Kidney tubule cell (primary cell): ENCODE results near the gene OR2V2.

Experiments
- DNase-seq: peaks from one replicate; pipeline ENCODE4 v3.0.0-alpha.2; 2018; ENCODE audit warnings: low spot score

The OR2V2 gene

DNA sequence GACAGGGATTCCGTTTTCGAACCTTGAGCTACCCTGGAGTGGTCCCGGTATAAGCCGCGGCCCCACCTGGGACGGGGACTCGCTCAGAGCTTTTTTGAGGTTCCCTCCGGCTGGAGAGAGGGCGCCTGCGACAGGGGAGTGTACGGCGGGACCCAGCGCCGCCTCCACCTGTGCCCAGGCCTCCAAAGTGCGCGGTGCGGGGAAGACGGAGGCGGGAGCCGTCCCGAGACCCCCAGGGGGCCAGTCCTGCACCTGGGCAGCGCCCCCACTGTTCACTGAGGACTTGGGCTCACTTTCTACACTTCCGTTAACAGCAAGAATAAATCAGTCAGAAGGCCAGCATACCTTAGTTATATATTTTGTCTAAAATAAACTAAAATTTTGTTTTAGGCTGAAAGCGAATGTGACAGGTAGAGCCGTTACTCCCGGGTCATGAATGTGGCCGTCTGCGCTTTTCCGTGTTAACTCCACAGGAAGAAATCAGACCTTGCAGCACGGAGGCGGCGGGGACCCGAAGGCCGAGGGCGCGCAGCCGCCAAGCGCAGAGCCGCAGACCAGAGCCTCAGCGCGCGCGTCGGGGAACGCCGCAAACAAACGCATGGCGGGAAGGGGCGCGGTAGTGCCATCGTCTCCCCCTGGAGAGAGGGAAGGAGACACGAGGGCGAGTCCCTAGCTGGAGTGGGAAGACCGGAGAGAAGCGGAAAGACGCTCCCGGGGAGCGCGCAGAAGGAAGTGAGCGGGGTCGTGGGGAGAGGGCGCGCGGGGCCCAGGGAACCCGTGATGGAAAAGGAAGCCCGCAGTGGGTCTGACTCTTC lies 43.5 kb downstream of the OR2V2 start:
- DNase-seq, result peak; percentile 54

DNA sequence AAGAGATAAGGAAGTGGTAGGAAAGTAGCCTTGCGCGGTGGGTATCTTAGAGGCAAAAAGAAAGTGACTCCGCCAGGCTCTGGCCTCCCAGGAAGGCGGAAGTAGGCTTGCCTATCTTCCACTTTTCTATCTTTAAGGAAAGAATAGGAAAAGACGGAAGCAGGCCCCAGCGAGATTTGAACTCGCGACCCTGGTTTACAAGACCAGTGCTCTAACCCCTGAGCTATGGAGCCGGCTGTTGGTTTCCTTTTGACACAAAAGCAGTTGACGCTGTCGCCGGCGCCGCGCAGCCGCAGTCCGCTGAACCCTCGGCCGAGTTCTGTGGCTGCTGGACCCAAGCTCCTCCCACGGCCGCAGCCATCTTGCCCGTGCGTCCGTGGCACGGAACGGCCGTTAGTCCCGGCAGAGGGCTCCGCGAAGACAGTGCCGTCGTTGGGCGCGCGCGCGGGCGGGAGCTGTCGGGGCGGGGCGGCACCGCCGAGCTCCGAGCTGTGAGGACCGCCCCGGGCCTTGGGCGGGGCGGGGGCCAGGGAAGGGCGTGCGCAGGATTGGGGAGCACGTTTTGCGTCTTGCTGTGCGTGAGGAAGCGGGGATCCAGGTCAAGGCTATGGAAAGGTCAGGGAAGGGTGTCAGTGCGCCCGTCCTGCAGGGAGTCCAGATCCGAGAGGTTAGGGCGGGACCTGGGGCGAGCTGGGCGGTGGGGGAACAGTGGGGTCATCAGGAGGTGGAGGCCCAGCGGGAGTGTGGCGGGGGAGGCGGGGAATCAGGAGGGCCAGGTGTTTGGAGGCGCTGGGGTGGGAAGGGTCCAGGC lies 44.3 kb downstream of the OR2V2 start:
- DNase-seq, result peak; percentile 96

DNA sequence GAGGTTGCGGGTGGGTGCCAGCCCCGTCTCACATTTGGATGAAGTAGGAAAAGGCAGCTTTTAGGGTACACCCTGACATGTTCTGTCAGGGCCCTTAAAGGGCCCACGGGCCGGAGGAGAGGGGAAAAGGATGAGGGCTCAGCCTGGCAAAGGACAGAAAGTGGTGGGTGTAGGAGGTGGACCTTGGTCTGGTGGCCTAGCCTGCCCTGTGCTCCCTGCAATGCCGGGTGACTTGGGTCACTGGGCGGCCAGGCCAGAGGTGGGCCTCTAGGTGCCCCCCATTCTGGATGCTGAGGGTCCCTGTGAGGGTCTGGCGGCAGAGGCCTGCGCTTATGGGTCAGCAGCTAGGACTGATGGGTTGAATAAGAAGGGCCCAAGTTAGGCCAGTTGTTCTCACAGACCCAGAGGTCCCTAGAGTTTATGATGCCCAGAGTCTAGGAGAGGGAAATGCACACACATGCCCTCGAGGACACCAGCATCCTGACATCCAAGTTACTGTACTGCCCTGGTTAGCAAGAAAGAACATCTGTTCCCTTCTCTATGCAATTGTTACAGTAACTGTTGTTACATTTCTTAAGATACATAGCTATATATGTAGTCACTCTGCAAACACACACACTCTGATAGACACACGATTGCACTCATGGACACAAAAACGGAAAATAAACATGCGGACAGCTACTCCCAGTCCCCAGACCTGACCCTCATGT lies 45.1 kb downstream of the OR2V2 start:
- DNase-seq, result no peak

DNA sequence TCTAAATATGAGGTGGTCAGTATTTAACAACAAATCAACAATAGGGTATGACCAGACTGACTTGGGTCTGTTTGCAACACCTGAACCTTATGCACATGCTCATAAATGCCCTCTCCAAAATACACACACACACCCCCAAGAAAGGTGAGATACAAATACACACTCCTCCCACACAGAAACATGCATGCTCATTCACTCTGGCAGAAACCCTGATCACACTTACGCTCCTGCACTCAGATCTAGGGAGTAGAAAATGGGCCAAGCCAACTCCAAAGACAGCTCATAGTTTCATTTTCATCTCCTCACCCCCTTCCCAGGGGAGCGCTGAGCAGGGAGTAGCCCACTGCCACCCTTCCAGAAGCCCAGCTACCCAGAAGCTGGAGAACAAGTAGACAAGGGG lies 46.3 kb downstream of the OR2V2 start:
- no peak for DNase-seq

DNA sequence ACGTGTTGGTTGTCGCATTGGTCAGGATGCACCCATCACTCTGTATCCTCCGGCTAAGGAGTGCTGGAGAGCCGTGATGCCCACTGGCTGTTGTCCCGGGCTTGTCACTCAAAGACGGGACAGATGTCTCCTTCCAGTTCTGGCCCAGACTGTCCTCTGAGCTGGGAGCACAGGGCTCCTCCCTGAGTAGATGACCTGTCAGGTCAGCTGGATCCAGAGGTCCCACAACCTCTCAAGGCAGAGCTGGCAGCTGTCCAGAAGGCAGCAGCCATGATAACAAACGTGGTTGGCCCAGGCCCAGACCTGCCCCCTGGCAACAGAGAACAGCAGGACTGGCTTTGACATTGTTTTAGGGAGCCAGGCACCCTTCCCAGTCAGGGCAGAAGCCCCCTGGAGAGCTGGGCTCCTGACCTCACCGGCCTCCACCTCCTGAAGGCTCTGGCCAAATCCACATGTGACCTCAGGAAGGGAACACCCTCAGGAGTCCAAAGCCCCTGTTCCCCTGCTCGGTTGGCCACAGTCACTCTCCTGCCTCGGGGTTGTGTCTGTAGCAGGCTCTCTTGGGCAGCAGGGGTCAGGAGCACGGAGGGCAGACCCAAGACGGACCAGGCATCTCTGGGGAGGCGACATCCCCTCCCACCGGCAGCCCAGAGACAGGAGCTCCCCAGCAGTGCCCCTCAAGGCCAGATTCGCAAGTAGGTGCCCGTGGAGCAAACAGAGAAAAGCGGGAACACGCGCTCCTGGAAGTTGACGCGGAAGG lies 47.3 kb downstream of the OR2V2 start:
- DNase-seq, result no peak

DNA sequence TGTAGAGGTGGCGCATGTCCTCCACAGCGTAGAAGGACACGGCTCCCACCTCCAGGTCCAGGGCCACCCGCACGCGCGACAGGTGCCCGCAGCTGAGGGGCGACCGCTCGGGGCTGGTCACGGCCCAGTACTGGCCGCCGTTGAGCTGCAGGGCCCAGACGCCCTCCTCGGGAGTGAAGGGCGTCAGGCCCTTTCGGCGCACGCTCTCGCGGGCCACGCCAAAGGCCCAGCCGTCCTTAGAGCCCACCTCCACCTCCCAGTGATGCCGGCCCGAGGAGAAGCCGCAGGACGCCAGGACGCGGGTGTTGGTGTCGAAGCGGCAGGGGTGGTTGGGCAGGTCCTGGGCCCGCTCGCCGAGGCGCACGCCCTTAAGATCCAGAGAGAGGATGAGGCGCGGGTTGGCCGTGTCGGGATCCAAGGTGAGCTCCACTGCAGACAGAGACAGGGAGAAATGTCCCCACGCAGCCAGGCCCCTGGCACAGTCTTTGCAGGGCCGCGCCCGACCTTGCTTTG lies 47.9 kb downstream of the OR2V2 start:
- DNase-seq, result no peak

DNA sequence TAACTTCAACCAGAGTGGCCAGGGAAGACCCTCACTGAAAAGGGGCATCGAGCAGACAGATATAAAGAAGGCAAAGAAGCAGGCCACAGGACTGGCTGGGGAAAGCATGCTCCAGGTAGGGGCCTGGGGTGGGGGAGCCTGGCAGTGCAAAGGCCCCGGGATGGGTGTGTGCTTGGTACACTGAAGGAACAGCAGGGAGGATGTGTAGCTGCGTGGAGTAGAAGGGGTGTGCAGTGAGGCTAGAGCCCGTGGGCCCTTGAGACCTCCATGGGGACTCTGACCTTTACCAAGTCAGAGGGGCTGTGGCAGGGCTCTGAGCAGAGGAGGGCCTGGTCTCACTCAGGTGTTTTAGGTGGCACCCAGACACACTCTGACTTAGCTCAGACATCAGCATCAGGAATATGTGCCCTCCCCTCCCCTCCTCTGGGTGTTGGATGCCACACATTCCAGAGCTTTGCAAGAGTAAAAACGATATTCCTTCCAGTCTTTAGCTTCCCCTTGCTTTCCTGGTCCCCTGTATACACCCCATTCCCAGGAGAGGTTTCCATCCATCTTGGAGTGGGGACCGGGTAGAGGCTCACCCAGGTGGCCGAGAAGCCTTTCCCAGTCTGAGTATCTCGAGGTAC lies 50.1 kb downstream of the OR2V2 start:
- no peak for DNase-seq

DNA sequence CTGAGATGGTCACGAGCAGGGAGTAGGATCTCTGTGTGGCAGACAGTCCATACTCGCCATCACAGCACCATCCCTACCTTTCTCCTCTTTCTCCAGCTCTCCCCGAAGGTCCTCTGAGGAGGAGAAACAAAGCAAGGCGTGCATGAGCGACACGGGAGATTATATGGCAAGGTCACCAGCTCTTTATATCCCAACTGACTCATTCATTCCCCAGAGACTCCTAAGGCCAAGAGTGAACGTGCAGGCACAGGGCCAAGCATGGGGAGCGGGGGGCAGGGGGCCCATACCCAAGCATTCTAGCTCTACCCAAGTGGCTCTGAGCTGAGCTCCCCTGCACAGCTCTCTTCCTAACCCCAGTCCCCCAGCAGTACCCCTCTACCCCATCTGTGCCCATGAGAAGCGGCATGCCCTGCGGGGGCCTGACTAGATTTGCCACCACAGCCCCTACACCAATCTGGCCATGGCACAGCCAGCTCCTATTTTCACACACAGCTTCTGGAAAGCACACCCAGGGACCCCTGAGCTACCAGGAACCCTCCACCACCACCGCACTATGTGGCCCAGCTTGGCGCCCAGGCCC lies 50.8 kb downstream of the OR2V2 start:
- DNase-seq, result no peak

DNA sequence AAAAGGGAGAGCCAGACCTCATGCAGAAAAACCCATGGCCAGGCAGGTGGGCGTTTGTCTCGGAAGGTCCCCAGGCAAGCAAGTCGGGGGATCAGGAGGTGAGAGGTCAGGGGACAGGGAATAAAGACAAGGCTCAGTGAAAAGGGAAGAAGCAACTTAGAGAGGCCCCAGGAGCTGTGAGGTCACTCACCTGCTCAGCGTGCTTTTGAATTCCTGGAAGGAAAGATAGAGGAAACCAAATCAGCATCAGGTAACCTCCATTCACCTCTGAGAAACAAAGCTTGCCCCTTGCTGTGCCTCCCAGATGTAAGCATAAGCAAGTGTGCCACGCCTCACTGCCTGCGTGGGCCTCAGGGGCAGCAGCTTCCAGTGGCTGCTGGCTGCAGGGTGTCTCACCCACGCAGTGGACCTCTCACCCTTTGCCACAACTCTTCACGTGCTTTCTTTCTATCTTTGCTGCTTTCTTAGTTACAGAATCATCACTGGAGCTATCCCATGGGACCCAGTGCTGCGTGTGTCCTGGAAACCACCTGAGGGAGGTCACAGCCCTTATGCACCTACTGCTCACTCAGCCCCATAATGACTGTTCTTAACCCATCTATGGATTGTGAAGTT lies 51.6 kb downstream of the OR2V2 start:
- DNase-seq, result no peak

DNA sequence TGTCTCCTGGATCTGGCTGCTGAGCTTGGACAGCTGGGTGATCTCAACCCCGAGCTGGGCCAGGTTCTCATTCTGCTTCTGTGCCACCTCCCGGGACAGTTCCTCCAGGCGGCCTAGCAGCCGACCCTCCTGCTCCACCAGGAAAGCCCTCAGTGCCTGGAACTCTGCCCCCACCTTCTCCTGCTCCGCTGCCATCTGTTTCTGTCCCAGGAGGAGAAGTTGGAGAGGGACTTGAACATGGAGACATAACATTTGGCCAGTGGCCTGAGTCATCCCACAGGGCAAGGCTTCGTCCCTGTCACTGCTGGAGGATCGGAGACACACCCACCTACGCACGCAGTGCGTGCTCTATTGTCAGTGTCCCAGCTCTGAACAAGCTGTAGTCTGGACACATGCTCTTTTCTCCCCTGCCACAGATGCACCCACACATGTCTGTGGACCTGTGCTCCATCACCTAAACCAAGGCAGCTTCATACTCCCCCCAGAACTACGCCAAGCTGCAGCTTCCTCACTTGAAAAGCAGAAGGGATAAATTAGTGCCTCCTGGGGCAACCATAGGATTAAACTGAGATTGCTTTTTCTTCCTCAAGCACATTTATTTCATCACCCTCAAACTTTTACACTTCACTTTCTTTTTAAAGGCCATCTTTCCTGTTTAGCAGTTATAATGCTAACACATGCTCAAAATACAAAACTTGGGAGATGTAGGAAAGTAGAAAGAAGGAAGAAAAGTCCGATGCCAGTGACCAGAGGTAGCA lies 52.7 kb downstream of the OR2V2 start:
- no peak for DNase-seq

DNA sequence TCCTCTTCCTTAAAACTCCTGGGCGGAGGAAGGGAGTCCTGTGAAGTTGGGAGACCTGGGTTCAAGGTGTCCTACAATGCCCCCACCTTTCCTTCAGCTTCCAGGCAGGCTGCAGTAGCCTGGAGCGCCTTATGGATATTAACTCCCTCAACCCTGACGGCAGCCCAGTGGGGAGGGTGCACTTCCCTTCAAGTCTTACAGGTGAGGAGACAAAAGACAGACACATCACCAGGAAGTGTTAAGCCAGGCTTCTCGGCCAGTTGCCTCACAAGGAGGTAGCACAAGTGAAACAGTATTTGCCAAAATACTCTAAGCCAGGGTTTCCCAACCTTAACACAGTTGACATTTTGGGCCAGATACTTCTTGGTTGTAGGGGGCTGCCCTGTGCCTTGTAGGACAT lies 53.4 kb downstream of the OR2V2 start:
- DNase-seq, result no peak

DNA sequence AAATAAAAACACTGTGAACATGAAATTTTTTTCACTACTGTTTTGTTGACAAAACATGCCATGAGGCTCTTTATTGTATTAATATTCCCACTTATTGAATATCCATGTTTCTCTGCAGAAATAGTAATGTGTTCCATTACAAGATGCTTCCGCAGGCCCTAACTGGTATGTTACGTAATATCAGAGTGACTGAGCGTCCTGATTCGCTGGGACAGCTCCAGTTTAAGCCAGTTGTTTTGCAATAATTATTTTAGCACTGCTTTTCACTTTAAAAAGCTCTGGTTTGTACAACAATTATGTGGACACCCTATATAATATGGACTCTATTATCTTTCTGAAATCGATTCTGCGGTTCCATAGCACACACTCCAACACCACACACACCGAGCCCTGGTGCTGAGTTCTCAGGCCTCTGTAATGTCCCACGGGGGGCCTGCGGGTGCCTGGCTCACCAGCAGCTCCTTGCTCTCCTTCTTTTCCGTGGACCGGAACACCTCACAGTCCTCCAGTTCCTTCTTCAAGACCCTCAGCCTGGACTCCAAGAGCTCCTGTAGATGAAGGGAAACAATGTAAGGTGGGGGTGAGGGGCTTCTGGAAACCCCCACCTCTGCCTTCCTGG lies 55.8 kb downstream of the OR2V2 start:
- DNase-seq, result no peak

DNA sequence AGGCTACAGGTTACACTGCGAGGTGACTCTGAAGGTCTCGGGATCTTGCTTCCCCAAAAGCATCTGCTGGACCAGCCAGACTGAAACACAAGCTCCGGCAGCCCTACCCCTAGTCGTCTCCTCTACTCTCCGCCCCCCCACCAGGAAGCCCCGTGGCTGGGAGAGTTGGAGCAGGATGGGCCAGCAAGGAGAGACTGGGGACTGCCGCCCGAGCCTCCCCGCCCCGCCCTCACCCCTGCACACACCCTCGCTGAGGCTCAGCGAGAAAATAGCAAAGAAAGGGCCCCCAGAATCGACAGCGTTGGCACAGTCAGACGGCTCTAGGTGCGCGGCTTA lies 56.4 kb downstream of the OR2V2 start:
- no peak for DNase-seq

DNA sequence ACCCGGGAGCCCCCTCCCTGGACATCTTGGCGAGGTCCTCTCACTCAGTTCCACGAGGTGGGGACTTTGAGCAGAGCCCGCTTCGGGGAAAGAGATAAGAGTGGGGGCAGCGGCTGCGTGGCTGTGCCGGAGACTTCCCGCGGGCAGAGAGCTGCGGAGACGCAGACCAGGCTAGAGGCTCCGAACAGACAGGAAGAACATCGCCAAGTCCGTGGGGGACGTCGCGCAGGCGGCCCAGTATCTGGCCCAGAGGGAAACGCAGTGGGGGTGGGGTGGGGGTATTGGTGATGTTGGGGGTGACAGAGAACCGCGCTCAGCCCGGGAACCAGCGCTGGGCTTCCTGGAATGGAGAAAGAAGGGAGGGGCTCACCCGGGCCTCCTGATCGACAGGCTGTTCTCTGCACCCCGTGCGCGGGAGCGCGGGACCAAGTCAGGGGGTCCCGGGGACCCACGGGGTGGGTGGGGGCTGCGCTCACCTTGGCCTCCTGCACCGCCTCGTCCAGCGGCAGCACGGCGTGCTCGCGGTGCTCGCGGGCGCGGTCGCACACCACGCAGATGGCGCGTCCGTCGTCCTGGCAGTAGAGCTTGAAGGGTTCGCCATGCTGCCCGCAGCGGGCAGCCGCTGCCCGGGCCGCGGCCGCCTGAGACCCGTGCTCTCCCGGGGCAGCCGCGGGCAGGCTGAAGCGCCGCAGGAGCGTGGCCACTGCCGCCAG lies 56.9 kb downstream of the OR2V2 start:
- peak; percentile 38 for DNase-seq

DNA sequence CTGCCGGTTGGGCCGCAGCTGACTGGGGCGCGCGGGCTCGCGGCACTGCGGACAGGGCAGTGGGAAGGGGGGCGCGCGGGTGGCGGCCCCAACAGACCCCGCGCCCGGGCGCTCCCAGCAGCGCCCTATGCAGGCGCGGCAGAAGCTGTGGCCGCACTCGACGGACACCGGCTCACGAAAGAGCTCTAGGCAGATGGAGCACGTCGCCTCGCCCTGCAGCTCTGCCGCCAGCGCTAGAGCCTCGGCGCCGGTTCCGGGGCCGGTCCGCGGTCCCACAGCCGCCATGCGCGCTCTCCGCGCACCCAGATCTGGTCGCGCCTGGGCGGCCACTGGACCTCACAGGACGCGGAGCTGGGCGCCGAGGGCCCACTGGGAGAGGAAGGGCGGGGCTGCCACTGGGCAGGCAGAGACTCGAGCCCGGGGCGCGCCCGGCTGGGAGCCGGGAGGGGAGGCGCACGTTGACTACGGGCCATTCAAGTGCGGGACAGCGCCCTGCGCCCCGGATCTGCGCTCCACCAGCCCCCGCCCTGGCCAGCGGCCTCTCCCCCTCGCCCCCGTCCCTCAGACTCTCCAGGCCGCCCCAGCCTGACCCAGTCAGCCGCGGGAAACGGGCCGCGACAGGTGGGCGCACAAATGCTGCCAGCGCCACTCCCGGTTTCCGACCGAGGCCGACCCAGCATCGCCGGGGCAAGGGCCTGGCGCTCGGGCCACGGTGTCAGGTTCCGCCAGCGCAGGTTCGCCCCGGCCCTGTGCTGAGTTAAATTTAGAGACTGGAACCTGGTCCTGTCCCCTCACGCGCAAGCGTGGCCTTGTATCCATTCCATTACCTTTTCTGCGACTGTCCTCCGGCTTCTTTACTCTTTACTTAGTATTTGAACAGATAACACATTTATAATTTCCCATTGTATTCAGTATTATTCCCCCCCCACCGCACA lies 57.7 kb downstream of the OR2V2 start, which contains the start of gene TRIM7:
TSS of gene TRIM7 (minus strand) at position 371 of the 935 bp plus-strand sequence. CDS start at position 285, 86 bp downstream.
- DNase-seq, result peak; percentile 74

DNA sequence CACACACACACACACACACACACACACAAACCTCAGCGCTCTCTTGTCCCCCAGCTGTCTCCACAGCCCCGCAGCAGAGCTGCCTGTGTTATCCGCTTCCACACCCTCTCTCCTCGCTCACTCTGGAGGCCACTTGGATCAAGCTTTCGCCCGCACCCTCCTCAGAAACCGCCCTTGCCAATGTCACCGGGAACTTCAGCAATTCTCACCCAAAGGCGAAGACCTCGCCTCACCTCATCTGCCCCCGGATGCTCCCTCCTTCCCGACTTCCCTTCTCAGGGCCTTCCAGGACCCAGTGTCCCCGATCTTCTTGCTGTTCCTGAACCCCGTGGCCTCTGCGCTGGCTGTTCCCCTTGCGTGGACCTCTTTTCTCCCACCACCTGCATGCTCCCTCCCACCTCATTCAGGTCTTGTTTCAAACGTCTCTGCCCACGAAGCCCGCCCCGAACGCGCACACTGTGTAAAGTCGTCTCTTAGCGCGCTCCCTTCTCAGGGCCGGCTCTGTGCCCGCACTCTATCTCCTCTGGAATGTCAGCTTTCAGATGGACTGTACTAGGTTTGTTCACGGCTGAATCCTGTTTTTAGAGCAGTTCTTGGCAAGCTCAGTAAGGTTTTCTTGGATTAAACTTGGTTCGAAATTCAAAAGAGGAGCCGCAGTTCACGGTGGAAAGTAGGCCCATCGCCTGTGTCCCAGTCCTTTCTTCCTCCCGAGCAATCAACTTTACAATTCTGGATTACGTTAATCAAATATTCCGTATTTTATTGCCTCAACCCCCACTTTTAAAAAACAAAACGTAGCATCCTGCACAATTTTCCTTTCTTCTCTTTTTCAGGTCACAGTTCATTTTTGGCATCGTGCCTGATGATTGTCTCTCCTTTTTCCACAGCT lies 58.6 kb downstream of the OR2V2 start:
- peak; percentile 27 for DNase-seq
